HG03565 (cell line): Measurements from ENCODE around the gene FLT1.

ENCODE experiments used
- ATAC-seq: cut with Tn5 transposase; IDR thresholded peaks from one replicate; pipeline ENCODE4 v1.9.1; 2021; ENCODE audit warnings: mild to moderate bottlenecking, moderate library complexity; ENCODE audit not compliant: unreplicated experiment

The FLT1 gene

GRCh38 chr13:28463481-28463880 lies 31.4 kb downstream of the FLT1 start:
- no peak for ATAC-seq

- ATAC-seq, result no peak
Observed at GRCh38 chr13:28459911-28460310, 35.0 kb downstream of the FLT1 start.

GRCh38 chr13:28458608-28459007 lies 36.3 kb downstream of the FLT1 start:
- no peak for ATAC-seq

- ATAC-seq, result no peak
Observed at GRCh38 chr13:28458051-28458450, 36.9 kb downstream of the FLT1 start.

GRCh38 chr13:28457521-28457920 lies 37.4 kb downstream of the FLT1 start:
- no peak for ATAC-seq

GRCh38 chr13:28455580-28456194 lies 39.2 kb downstream of the FLT1 start:
- ATAC-seq, result no peak

- no peak for ATAC-seq
Observed at GRCh38 chr13:28452755-28453154, 42.2 kb downstream of the FLT1 start.

- ATAC-seq, result no peak
Observed at GRCh38 chr13:28451482-28452217, 43.3 kb downstream of the FLT1 start.

GRCh38 chr13:28449826-28450773 lies 44.8 kb downstream of the FLT1 start:
- ATAC-seq, result no peak

- ATAC-seq, result no peak
Observed at GRCh38 chr13:28448651-28449358, 46.1 kb downstream of the FLT1 start.

GRCh38 chr13:28447989-28448388 lies 46.9 kb downstream of the FLT1 start:
- no peak for ATAC-seq

- ATAC-seq, result no peak
Observed at GRCh38 chr13:28447206-28447605, 47.7 kb downstream of the FLT1 start.

- ATAC-seq, result no peak
Observed at GRCh38 chr13:28442839-28443238, 52.1 kb downstream of the FLT1 start.

GRCh38 chr13:28441529-28441928 lies 53.4 kb downstream of the FLT1 start:
- ATAC-seq, result no peak

GRCh38 chr13:28440774-28441504 lies 54.0 kb downstream of the FLT1 start:
- ATAC-seq, result no peak

GRCh38 chr13:28438598-28439334 lies 56.2 kb downstream of the FLT1 start:
- no peak for ATAC-seq

GRCh38 chr13:28438067-28438466 lies 56.9 kb downstream of the FLT1 start:
- ATAC-seq, result no peak

- no peak for ATAC-seq
Observed at GRCh38 chr13:28435917-28436316, 59.0 kb downstream of the FLT1 start.

- no peak for ATAC-seq
Observed at GRCh38 chr13:28434926-28435325, 60.0 kb downstream of the FLT1 start.
